Endothelial cell (in vitro differentiated cells): ENCODE results near the gene HLF. TPM values are rescaled to one million over a fixed set of nuclear protein-coding genes. Genes with fewer than 3 reads are reported as not detected.

Experiments
- DNase-seq: peaks from one replicate; pipeline ENCODE4 v3.0.0; 2021; ENCODE audit warnings: low spot score
- H3K27ac Mint-ChIP-seq: one replicate; pipeline ENCODE4 v1.8.0; 2021; ENCODE audit warnings: mixed read lengths, inconsistent platforms; ENCODE audit not compliant: unreplicated experiment
- H3K27me3 Mint-ChIP-seq: one replicate; pipeline ENCODE4 v1.8.0; 2021; ENCODE audit warnings: mild to moderate bottlenecking, moderate library complexity, mixed read lengths, inconsistent platforms; ENCODE audit not compliant: unreplicated experiment
- H3K36me3 Mint-ChIP-seq: one replicate; pipeline ENCODE4 v1.8.0; 2021; ENCODE audit warnings: mild to moderate bottlenecking, low read depth, mixed read lengths, inconsistent platforms; ENCODE audit not compliant: unreplicated experiment
- H3K4me1 Mint-ChIP-seq: one replicate; pipeline ENCODE4 v1.8.0; 2021; ENCODE audit warnings: mild to moderate bottlenecking, mixed read lengths, inconsistent platforms; ENCODE audit not compliant: unreplicated experiment
- H3K4me3 Mint-ChIP-seq: one replicate; pipeline ENCODE4 v1.8.0; 2021; ENCODE audit warnings: mild to moderate bottlenecking, mixed read lengths, inconsistent platforms; ENCODE audit not compliant: unreplicated experiment
- H3K9me3 Mint-ChIP-seq: one replicate; pipeline ENCODE4 v1.8.0; 2021; ENCODE audit warnings: mixed read lengths, inconsistent platforms; ENCODE audit not compliant: unreplicated experiment
- CTCF ChIP-seq: fragments of 200-600 bp; sonication (generic); IDR thresholded peaks from one replicate; pipeline ENCODE4 v1.5.0; 2021; ENCODE audit warnings: antibody characterized with exemption; ENCODE audit not compliant: unreplicated experiment
- total RNA-seq: library from RNA; stranded (reverse); fragmentation: NEBNext Ultra II Directional; extraction: Animal tissue kit (Norgen Biotek cat#: 25700); gene quantifications from one replicate; pipeline ENCODE4 v1.2.1, GENCODE V29; 2021; ENCODE audit not compliant: unreplicated experiment

HLF gene
- total RNA-seq, 1 donor from 2014 or later = not detected

- Mint-ChIP-seq H3K9me3 (no peaks in the 10 kb centered on the region), H3K4me1 (no peaks in the 10 kb centered on the region), H3K4me3 (no peak overlapping the region), H3K27ac (no peak overlapping the region), H3K27me3 (peaks cover 4% of the 10 kb centered on the region), H3K36me3 (no peaks in the 10 kb centered on the region)
- no peak for TF ChIP-seq CTCF
- no peak for DNase-seq
These were observed 89.2 kb downstream of the HLF start for GRCh38 chr17:55354010-55354409.

- no peaks in the 10 kb centered on the region for H3K36me3 Mint-ChIP-seq
- no peak for DNase-seq
- peaks cover 3% of the 10 kb centered on the region for H3K27me3 Mint-ChIP-seq
- H3K27ac Mint-ChIP-seq = no peak overlapping the region
- H3K4me1 Mint-ChIP-seq = no peaks in the 10 kb centered on the region
- no peaks in the 10 kb centered on the region for H3K9me3 Mint-ChIP-seq
- no peak overlapping the region for H3K4me3 Mint-ChIP-seq
- TF ChIP-seq CTCF = no peak
These were observed 90.2 kb downstream of the HLF start for GRCh38 chr17:55354941-55355340.

GRCh38 chr17:55356434-55357328 is 91.9 kb downstream of the HLF start:
- DNase-seq = peak; percentile 76
- no peaks in the 10 kb centered on the region for H3K36me3 Mint-ChIP-seq
- no peaks in the 10 kb centered on the region for H3K4me1 Mint-ChIP-seq
- peak; percentile 88 for TF ChIP-seq CTCF
- H3K27ac Mint-ChIP-seq = no peak overlapping the region
- no peak overlapping the region for H3K4me3 Mint-ChIP-seq
- H3K27me3 Mint-ChIP-seq = peaks cover 1% of the 10 kb centered on the region
- H3K9me3 Mint-ChIP-seq = no peaks in the 10 kb centered on the region

- no peak for DNase-seq
- Mint-ChIP-seq H3K4me1 (no peaks in the 10 kb centered on the region), H3K27ac (no peak overlapping the region)
These were observed 96.2 kb downstream of the HLF start for GRCh38 chr17:55360971-55361370.

More at GRCh38 chr17:55360971-55361370, 96.2 kb downstream of the HLF start:
- H3K36me3 Mint-ChIP-seq = no peaks in the 10 kb centered on the region
- no peak overlapping the region for H3K4me3 Mint-ChIP-seq
- TF ChIP-seq CTCF = no peak
- H3K27me3 Mint-ChIP-seq = peaks cover 1% of the 10 kb centered on the region
- H3K9me3 Mint-ChIP-seq = no peaks in the 10 kb centered on the region
